ENCODE results near the gene SCD5. TPM values are rescaled to one million over a fixed set of nuclear protein-coding genes. Genes with fewer than 3 reads are reported as not detected.

Gene SCD5
- total and polyA plus RNA-seq, 2 of the 8 experiments (the other 6 are each of a cell fraction or from before 2014, with no cell fraction given), result 0.92 to 1.2 TPM

DNA sequence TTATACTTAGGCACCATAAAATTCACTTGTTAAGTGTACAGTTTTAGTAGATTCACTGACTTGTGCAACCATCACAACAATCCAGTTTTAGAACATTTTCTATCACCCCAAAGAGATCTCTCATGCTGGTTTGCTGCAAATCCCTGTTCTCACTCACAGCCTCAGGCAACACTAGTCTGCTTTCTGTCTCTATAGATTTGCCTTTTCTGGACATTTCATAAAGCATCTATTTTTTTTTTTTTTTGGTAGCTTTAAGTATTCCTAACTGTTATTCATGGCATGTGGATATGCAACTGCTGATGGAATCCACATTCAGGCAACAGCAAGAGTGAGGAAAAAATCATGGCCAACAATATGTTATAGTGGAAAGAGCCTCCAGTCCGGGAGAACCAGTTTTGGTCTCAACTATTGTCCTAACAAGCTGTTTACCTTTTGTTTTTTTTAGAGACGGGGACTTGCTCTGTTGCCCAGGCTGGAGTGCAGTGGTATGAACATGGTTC, 209.8 kb downstream of the SCD5 start:
- Histone ChIP-seq H2AK5ac (ENCODE audit: low read depth, low read length) (no peak overlapping the region; the same call in 1 of the 2 replicates), H4K5ac (ENCODE audit: insufficient read length, low read depth, low read length) (no peak overlapping the region), H2AFZ (ENCODE audit: low read length) (no peak overlapping the region), H4K20me1 (replicated peaks in 1 of 2; ENCODE audit: control insufficient read depth in 1 of 2, insufficient read depth in 2 of 2, low read length in 2 of 2) (no peaks in the 10 kb centered on the region), H3K9me3 (ENCODE audit: insufficient read depth in 2 of 2, low read depth in 1 of 2, low read length in 1 of 2) (no peaks in the 10 kb centered on the region), H3K23me2 (ENCODE audit: low read depth, low read length) (no peaks in the 10 kb centered on the region), H2BK120ac (replicated peaks; ENCODE audit: low read depth, low read length) (no peak overlapping the region), H3K79me2 (ENCODE audit: control insufficient read depth in 1 of 2, insufficient read depth in 2 of 2, low read length in 2 of 2) (no peaks in the 10 kb centered on the region), H4K8ac (ENCODE audit: extremely low read depth, insufficient read depth, low read length) (no peak overlapping the region), H3K56ac (replicated peaks; ENCODE audit: insufficient read length, low read depth, low read length) (no peak overlapping the region), H3K4me2 (ENCODE audit: insufficient read depth in 1 of 2, low read depth in 2 of 2, low read length in 2 of 2) (no peak overlapping the region), H3K4me3 (ENCODE audit: extremely low read depth in 1 of 4, insufficient read depth in 2 of 4, low read depth in 3 of 4, low read length in 4 of 4) (no peak overlapping the region), H3K79me1 (ENCODE audit: low read depth, low read length) (no peaks in the 10 kb centered on the region), H3K14ac (ENCODE audit: insufficient read length) (no peak overlapping the region), H2BK20ac (ENCODE audit: low read length) (no peak overlapping the region), H3K4ac (replicated peaks; ENCODE audit: insufficient read length, low read depth, low read length) (no peak overlapping the region), H3K36me3 (ENCODE audit: control insufficient read depth in 2 of 4, insufficient read depth in 4 of 4, low read length in 3 of 4) (no peaks in the 10 kb centered on the region), H3K23ac (ENCODE audit: insufficient read length) (no peak overlapping the region), H4K91ac (replicated peaks; ENCODE audit: insufficient read length, low read length) (no peak overlapping the region), H3K9ac (replicated peaks in 1 of 4; ENCODE audit: extremely low read depth in 1 of 4, low read depth in 3 of 4, low read length in 3 of 4) (no peak overlapping the region), H2BK5ac (ENCODE audit: low read depth, low read length) (no peak overlapping the region), H3K27me3 (replicated peaks in 1 of 4; ENCODE audit: control insufficient read depth in 3 of 4, extremely low read depth in 1 of 4, insufficient read depth in 3 of 4, low read length in 3 of 4) (no peaks in the 10 kb centered on the region), H2BK15ac (ENCODE audit: low read length) (no peak overlapping the region), H3K4me1 (replicated peaks in 1 of 4; ENCODE audit: control insufficient read depth in 3 of 4, insufficient read depth in 4 of 4, low read length in 3 of 4) (peaks cover 4 to 34% (median 25%) of the 10 kb centered on the region in 4 experiments), H3K18ac (ENCODE audit: extremely low read depth, low read length) (no peak overlapping the region), H3K27ac (ENCODE audit: low read depth, low read length) (no peak overlapping the region), H2BK12ac (ENCODE audit: low read depth, low read length) (no peak overlapping the region)
- WGBS, 2 experiments (ENCODE audit: extremely low coverage in 1 of 2, insufficient coverage in 1 of 2, insufficient read length in 1 of 2, insufficient replicate concordance in 2 of 2, low coverage in 1 of 2, low lambda C conversion rate in 2 of 2, missing lambda C conversion rate in 1 of 2), result 96% methylated on average over 2 of the region's 2 CpGs; no CpG with 5 or more reads in 1 of the 2 experiments
- CTCF ChIA-PET (ENCODE audit: partially characterized antibody), result interaction anchor here (0.6 to 3.9 kb wide), 9 partner anchors 10 to 252 kb away, joined by 3 to 20 read pairs (median 4); no protein-coding TSS in a partner anchor
- no peak for FAIRE-seq
- DNase-seq (ENCODE audit: low read depth in 1 of 2, low spot score in 2 of 2), result no peak
- POLR2A ChIA-PET (ENCODE audit: partially characterized antibody), result no interaction called here
- TF ChIP-seq CREB1 (IDR thresholded peaks at IDR 0.05) (no peak), RBBP5 (IDR thresholded peaks at IDR 0.05; ENCODE audit: borderline replicate concordance, low read depth, low read length) (no peak), SP1 (IDR thresholded peaks at IDR 0.05; ENCODE audit: low read depth, low read length) (no peak), TCF12 (IDR thresholded peaks at IDR 0.05; ENCODE audit: low read depth, low read length) (no peak), ZNF274 (IDR thresholded peaks at IDR 0.05; ENCODE audit: borderline replicate concordance, extremely low read depth, low read length) (no peak), HDAC6 (IDR thresholded peaks at IDR 0.05; ENCODE audit: low read depth, low read length) (no peak), BACH1 (IDR thresholded peaks at IDR 0.05; ENCODE audit: low read length) (no peak), MAFK (IDR thresholded peaks at IDR 0.05; ENCODE audit: low read depth, low read length) (no peak), SAP30 (IDR thresholded peaks at IDR 0.05; ENCODE audit: insufficient read depth, insufficient replicate concordance, low read length) (no peak), JUN (IDR thresholded peaks at IDR 0.05; ENCODE audit: low read depth, low read length) (no peak)
- TF ChIP-seq, protein P1, sequence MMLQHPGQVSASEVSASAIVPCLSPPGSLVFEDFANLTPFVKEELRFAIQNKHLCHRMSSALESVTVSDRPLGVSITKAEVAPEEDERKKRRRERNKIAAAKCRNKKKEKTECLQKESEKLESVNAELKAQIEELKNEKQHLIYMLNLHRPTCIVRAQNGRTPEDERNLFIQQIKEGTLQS (IDR thresholded peaks at IDR 0.05; ENCODE audit: insufficient read depth, low read depth, low read length), result no peak
- TF ChIP-seq, protein P2, sequence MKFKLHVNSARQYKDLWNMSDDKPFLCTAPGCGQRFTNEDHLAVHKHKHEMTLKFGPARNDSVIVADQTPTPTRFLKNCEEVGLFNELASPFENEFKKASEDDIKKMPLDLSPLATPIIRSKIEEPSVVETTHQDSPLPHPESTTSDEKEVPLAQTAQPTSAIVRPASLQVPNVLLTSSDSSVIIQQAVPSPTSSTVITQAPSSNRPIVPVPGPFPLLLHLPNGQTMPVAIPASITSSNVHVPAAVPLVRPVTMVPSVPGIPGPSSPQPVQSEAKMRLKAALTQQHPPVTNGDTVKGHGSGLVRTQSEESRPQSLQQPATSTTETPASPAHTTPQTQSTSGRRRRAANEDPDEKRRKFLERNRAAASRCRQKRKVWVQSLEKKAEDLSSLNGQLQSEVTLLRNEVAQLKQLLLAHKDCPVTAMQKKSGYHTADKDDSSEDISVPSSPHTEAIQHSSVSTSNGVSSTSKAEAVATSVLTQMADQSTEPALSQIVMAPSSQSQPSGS (IDR thresholded peaks at IDR 0.05; ENCODE audit: low read length), result no peak
